ENCODE data around the gene FCHO1. TPM values are rescaled to one million over a fixed set of nuclear protein-coding genes. Genes with fewer than 3 reads are reported as not detected.

FCHO1 gene
- 14.9 to 20.9 TPM (median 19.1 TPM) in 5 replicates for total RNA-seq (2022; extraction: Qiagen RNA extraction)

GRCh38 chr19:17751103-17751911 lies at the start of gene FCHO1:
Gene FCHO1 (plus strand): TSS chr19:17751477. CDS start chr19:17755165, 3,688 bp downstream.

DNA sequence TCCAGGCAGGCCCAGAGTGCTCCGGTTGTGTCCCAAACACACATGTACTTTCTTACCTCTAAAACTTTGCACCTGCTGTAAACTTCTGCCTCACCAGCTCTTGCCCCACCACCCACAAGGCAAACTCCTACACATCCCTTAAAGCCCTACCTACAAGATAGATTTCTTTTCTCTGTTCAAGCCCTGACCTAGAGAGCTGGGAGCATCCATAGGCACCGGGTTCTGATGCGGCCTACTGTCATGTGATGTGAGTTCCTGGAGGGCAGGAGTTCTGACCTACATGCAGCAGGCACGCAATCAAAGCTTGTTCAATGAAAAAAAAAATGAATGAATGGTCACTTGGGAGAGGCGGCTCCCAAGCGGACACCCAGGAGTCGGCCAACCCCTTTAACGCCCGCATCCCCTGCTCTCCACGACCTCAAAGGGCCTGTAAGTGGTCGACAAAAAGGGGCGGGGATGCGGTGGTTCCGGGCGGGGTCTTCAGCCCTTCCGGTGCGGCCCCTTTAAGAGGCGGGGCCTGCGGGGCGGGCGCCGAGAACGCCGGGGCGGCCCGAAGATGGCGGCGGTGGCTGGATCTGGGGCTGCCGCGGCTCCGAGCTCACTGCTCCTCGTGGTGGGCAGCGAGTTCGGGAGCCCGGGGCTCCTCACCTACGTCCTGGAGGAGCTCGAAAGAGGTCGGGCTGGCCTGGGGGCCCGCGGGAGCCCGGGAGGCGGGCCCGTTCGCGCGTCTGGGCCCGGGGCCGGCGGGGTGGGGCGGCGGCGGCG lies 32.1 kb upstream of the FCHO1 start, which contains the start of gene MAP1S:
Gene MAP1S (plus strand): TSS at position 534 of the 765 bp plus-strand sequence. CDS start 23 bp downstream, at position 557.

GRCh38 chr19:17794731-17795494 lies 43.6 kb downstream of the FCHO1 start, which contains the start of gene B3GNT3:
Gene B3GNT3 (plus strand): TSS chr19:17795138. CDS start chr19:17807808, 12,670 bp downstream.

DNA sequence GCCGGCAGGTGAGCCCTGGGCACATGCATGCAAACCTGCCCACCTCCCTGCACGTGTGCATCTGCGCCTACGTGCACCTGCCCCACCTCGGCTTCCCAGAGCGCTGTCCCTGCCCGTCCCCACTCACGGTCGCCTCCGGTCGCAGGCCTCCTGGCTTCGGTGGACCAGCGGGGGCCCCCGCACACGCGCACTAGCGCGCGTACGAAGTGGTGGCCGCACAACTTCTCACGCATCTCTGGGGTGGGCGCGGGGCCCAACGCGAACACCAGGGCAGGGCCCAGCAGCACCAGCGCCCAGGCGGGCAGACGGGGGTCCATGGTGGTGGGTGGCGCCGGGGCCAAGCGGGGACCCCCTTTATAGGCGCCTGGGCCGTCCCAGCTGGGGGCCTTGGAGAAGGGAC lies 69.9 kb downstream of the FCHO1 start, which contains the start of gene INSL3:
Gene INSL3 (minus strand): TSS at position 330 of the 400 bp plus-strand sequence. CDS start 13 bp downstream, at position 317.

Other genes starting within 250 kb of the FCHO1 start
- gene PGLS, start 239.8 kb upstream of the FCHO1 start, total RNA-seq (2022; extraction: Qiagen RNA extraction) = 48.3 to 80.1 TPM (median 73.2 TPM) in 5 replicates
- gene COLGALT1, start 195.8 kb upstream of the FCHO1 start, total RNA-seq (2022; extraction: Qiagen RNA extraction) = 49.4 to 79.4 TPM (median 78.3 TPM) in 5 replicates
- gene UNC13A, start 63.1 kb upstream of the FCHO1 start, total RNA-seq (2022; extraction: Qiagen RNA extraction) = 1.1 to 1.6 TPM (median 1.2 TPM) in 5 replicates
- 21.0 to 39.0 TPM (median 34.5 TPM) in 5 replicates for gene MAP1S, start 32.0 kb upstream of the FCHO1 start, total RNA-seq (2022; extraction: Qiagen RNA extraction)
- 3.1 to 5.2 TPM (median 4.9 TPM) in 5 replicates for gene B3GNT3, start 43.7 kb downstream of the FCHO1 start, total RNA-seq (2022; extraction: Qiagen RNA extraction)
- gene INSL3, start 70.0 kb downstream of the FCHO1 start, total RNA-seq (2022; extraction: Qiagen RNA extraction) = 0.31 to 1.0 TPM (median 0.57 TPM) in 5 replicates
- 0.16 to 0.32 TPM (median 0.20 TPM) in 5 replicates for gene JAK3, start 96.5 kb downstream of the FCHO1 start, total RNA-seq (2022; extraction: Qiagen RNA extraction)
- gene RPL18A, start 108.4 kb downstream of the FCHO1 start, total RNA-seq (2022; extraction: Qiagen RNA extraction) = 1,970 to 2,203 TPM (median 2,076 TPM) in 5 replicates
- gene SLC5A5, start 120.5 kb downstream of the FCHO1 start, total RNA-seq (2022; extraction: Qiagen RNA extraction) = 0.10 to 0.47 TPM (median 0.35 TPM) in 5 replicates
- gene CCDC124, start 181.5 kb downstream of the FCHO1 start, total RNA-seq (2022; extraction: Qiagen RNA extraction) = 102 to 123 TPM (median 110 TPM) in 5 replicates
- 0.23 to 1.6 TPM (median 0.94 TPM) in 5 replicates for gene KCNN1, start 215.6 kb downstream of the FCHO1 start, total RNA-seq (2022; extraction: Qiagen RNA extraction)

Measured in A549 treated with dexamethasone at 1 μM for 4 hours (cell line).